Heart left ventricle (tissue), 16 donors: ENCODE measurements around the gene GPX1. TPM values are rescaled to one million over a fixed set of nuclear protein-coding genes. Genes with fewer than 3 reads are reported as not detected.
"Not testable (repeated sequence)": the region's sequence is repeated elsewhere in the genome, so short reads cannot be mapped to it uniquely, and the experiment has no call there.

Experiments used
- ATAC-seq, 4 donors: fragments of 200-7000 bp; cut with Tn5 transposase; one replicate each; pipeline ENCODE4 v1.9.1; 2020 to 2022; ENCODE audit warnings: moderate library complexity in 4 of 4, mild to moderate bottlenecking in 3 of 4, moderate number of reproducible peaks in 1 of 4
- DNase-seq, 5 donors: peaks; one replicate each; pipeline ENCODE4 v3.0.0-alpha.2; 2020
- H3K27ac ChIP-seq, 12 donors: fragments of 200-600 bp; sonication (generic) in 4 of 12; one replicate each; pipeline versions ENCODE4 v1.5.0 to v1.8.0; 2016 to 2022; ENCODE audit warnings: mild to moderate bottlenecking in 2 of 12
- H3K27me3 ChIP-seq, 9 donors: fragments of 200-600 bp; sonication (generic) in 2 of 9; one replicate each; pipeline versions ENCODE4 v1.5.1 to v1.8.0; 2016 to 2022; ENCODE audit warnings: mild to moderate bottlenecking in 3 of 9
- H3K36me3 ChIP-seq, 9 donors: fragments of 200-600 bp; sonication (generic) in 2 of 9; one replicate each; pipeline versions ENCODE4 v1.5.0 to v1.8.0; 2018 to 2022; ENCODE audit warnings: mild to moderate bottlenecking in 2 of 9
- H3K4me1 ChIP-seq, 12 donors: fragments of 200-600 bp; sonication (generic) in 4 of 12; one replicate each; pipeline versions ENCODE4 v1.5.0 to v1.8.0; 2016 to 2022; ENCODE audit warnings: mild to moderate bottlenecking in 3 of 12
- H3K4me3 ChIP-seq, 12 donors: fragments of 200-600 bp; sonication (generic) in 4 of 12; one replicate each; pipeline versions ENCODE4 v1.5.0 to v1.8.0; 2017 to 2022; ENCODE audit warnings: mild to moderate bottlenecking in 9 of 12, moderate library complexity in 4 of 12
- H3K9me3 ChIP-seq, 12 donors: fragments of 200-600 bp; sonication (generic) in 4 of 12; one replicate each; pipeline versions ENCODE4 v1.5.0 to v1.8.0; 2016 to 2022; ENCODE audit warnings: mild to moderate bottlenecking in 1 of 12
- CTCF ChIP-seq, 12 donors: fragments of 200-600 bp; sonication (generic) in 4 of 12; IDR thresholded peaks; one replicate each; pipeline versions ENCODE4 v1.5.0 to v1.8.0; 2018 to 2022; ENCODE audit warnings: antibody characterized with exemption in 12 of 12, mild to moderate bottlenecking in 5 of 12
- POLR2A ChIP-seq, 2 donors: fragments of 450-650 bp; IDR thresholded peaks; one replicate each; pipeline ENCODE4 v1.6.1; 2017; ENCODE audit warnings: antibody characterized with exemption in 2 of 2, mild to moderate bottlenecking in 2 of 2, moderate library complexity in 2 of 2
- WGBS, 4 donors: extraction: QIAGEN DNeasy Blood & Tissue Kit in 2 of 4; methylation state at CpG; one replicate each; pipeline versions ENCODE4 v1.1.5 to v1.1.7; 2013 to 2018; 5-methylcytosine and 5-hydroxymethylcytosine counted together
- intact Hi-C, 10 donors: fragments of 100-400 bp; cut with DNase I; formaldehyde crosslinking; loops; one replicate each; pipeline versions ENCODE4 v1.11.1 to v1.14.2; 2022
- long read RNA-seq, 3 donors: library from polyadenylated mRNA; unstranded; transcript quantifications; one replicate each; pipeline ENCODE4 v2.0.0, GENCODE V29; 2020 to 2021
- polyA plus RNA-seq, 2 donors: library from polyadenylated mRNA; stranded (reverse); fragments of 200-250 nt; gene quantifications; one replicate each; pipeline ENCODE4 v1.2.3, GENCODE V29; 2013
- total RNA-seq, 9 donors: library from RNA; depleted of rRNA in 2 of 9; stranded (reverse); fragments of >200 nt in 2 of 9; fragmentation: NEBNext Ultra II Directional in 3 of 9; extraction: Animal tissue kit (Norgen Biotek cat#: 25700) in 3 of 9; gene quantifications; one replicate each; pipeline versions ENCODE4 v1.1.0 to v1.2.4, GENCODE V29; 2016 to 2023
- donor health status: ischemic (EF 13 %, LVEDD 7.1; RV severe dilation, severe dysfunction).
- donor health status: healthy with polysubstance abuse.
- donor health status: DM: no; HTN: yes; CAD: no.
- donor health status: DM: no; HTN: no; CAD: no.
- donor health status: ischemic (EF 25% LVEDD 6.9; RV normal size, moderate dysfunction).
- donor health status: ischemic (EF 25% LVEDD 5.7; RV mildly dilated, moderate dysfunction).
- donor health status: healthy.
- donor health status: DM: yes; HTN: yes; CAD: no.
- donor health status: ischemic (EF 35%, LVEDD 5.7; RV mildly dilated, moderate dysfunction).
- donor health status: nonischemic (EF 11% LVEDD 7.7; RV severe dilation, severe dysfunction).
- donor health status: DM: yes; HTN: yes; CAD: no.
- donor health status: PGD.
- donor health status: ischemic (EF 29% LVEDD 5.4; RV normal size, mild dysfunction).
- donor health status: nonischemic (EF 23%, LVEDD 6.1; RV moderate dilation, normal function).

GPX1 gene
- total RNA-seq: 100 to 1,000 TPM in 8 of 9 donors, 10 to 100 TPM in 1; 86.3 to 341 (median 124) TPM
- polyA plus RNA-seq: 100 to 1,000 TPM; 174 to 189 TPM
- long read RNA-seq, donor 1, transcript GPX1-201 (1 exons, 1,135 nt): minor isoform, 10 of 45 reads
- long read RNA-seq, donor 1, transcript GPX1-202 (2 exons, 1,151 nt): major isoform, 33 of 45 reads
- long read RNA-seq, donor 1, partial matches to known transcripts: 0 of 45 reads
- long read RNA-seq, donor 1, other reads (novel, unspliced or antisense): 1 of 45 reads
- long read RNA-seq, donor 2, transcript GPX1-202 (2 exons, 1,151 nt): major isoform, 50 of 53 reads
- long read RNA-seq, donor 2, partial matches to known transcripts: 0 of 53 reads
- long read RNA-seq, donor 2, other reads (novel, unspliced or antisense): 1 of 53 reads
- long read RNA-seq, donor 3, transcript GPX1-202 (2 exons, 1,151 nt): major isoform, 89 of 109 reads
- long read RNA-seq, donor 3, transcript GPX1-201 (1 exons, 1,135 nt): minor isoform, 20 of 109 reads
- long read RNA-seq, donor 3, partial matches to known transcripts: 0 of 109 reads
- long read RNA-seq, donor 3, other reads (novel, unspliced or antisense): 0 of 109 reads

- ATAC-seq (peak; percentile 94 to 98 (median 96)), DNase-seq (peak; percentile 96 to 98 (median 97))
- intact Hi-C loops: loop anchor here in 9 of 10 donors (1.0 to 10.0 kb wide), 6 partner anchors 18 to 66 kb away; partner anchors contain the start of genes RHOA (in 6 of the 9), TCTA (in 6 of the 9), AMT (in 1 of the 9) and NICN1 (in 1 of the 9)
- 0 to 2% (median 1%) methylated on average over 27 to 46 of the region's 46 CpGs for WGBS, 4 donors
- Histone ChIP-seq H3K9me3 (no peaks in the 10 kb centered on the region), H3K36me3 (peaks cover 0 to 65% (median 51%) of the 10 kb centered on the region in 9 donors), H3K4me3 (peak within 1 kb of the TSS; percentile 60 to 92 (median 84)), H3K4me1 (peaks cover 3 to 47% (median 26%) of the 10 kb centered on the region in 12 donors), H3K27me3 (no peaks in the 10 kb centered on the region), H3K27ac (peak within 1 kb of the TSS; percentile 84 to 96 (median 91))
- TF ChIP-seq CTCF (IDR thresholded peaks at IDR 0.05): no peak
- peak; percentile 60 to 98 for TF ChIP-seq POLR2A (IDR thresholded peaks at IDR 0.05)
Measured at GRCh38 chr3:49358217-49358883, at the start of gene GPX1. Gene GPX1 (minus strand): TSS chr3:49358353. CDS start chr3:49358278, 75 bp downstream.

- ATAC-seq (no peak), DNase-seq (peak in 1 of 5 donors; percentile 18)
- intact Hi-C loops: loop anchor here in 2 of 10 donors (5.0 kb wide), 2 partner anchors 50 to 65 kb away; partner anchors contain the start of genes GPX1 (in 1 of the 2) and USP4 (in 1 of the 2)
- H3K4me1 ChIP-seq: peaks cover 4 to 71% (median 52%) of the 10 kb centered on the region in 12 donors
- no peaks in the 10 kb centered on the region for H3K9me3 ChIP-seq
- H3K4me3 ChIP-seq: no peak overlapping the region
- no peaks in the 10 kb centered on the region for H3K27me3 ChIP-seq
- peaks cover 0 to 32% (median 7%) of the 10 kb centered on the region in 9 donors for H3K36me3 ChIP-seq
- no peak for TF ChIP-seq CTCF (IDR thresholded peaks at IDR 0.05)
- TF ChIP-seq POLR2A (IDR thresholded peaks at IDR 0.05): no peak
- 53 to 64% (median 57%) methylated on average over 17 of the region's 17 CpGs for WGBS, 4 donors
- peak overlapping the region in 8 of 12 donors; percentile 13 to 49 (median 27) for H3K27ac ChIP-seq
Measured at GRCh38 chr3:49406571-49407565, 48.7 kb upstream of the GPX1 start.

- WGBS, 4 donors: 29 to 50% (median 30%) methylated on average over 9 of the region's 9 CpGs
- peak in 1 of 5 donors; percentile 6 for DNase-seq
- H3K36me3 ChIP-seq: peaks cover 0 to 42% (median 7%) of the 10 kb centered on the region in 9 donors
- intact Hi-C loops: loop anchor here in 2 of 10 donors (5.0 kb wide), 2 partner anchors 48 to 63 kb away; partner anchors contain the start of genes GPX1 (in 1 of the 2) and USP4 (in 1 of the 2)
- not testable (repeated sequence) for ATAC-seq, H3K9me3 ChIP-seq, H3K27me3 ChIP-seq
- peak overlapping the region in 6 of 12 donors; percentile 6 to 49 (median 16) for H3K27ac ChIP-seq
- H3K4me3 ChIP-seq: peak overlapping the region in 1 of 12 donors; percentile 7
- peaks cover 4 to 79% (median 57%) of the 10 kb centered on the region in 12 donors for H3K4me1 ChIP-seq
Measured at GRCh38 chr3:49405570-49405969, 47.4 kb upstream of the GPX1 start.
